RKO (cell line): ENCODE data around the gene CADM1.

Experiments
- DNase-seq: peaks from one replicate; pipeline ENCODE4 v3.0.0-alpha.2; 2016; ENCODE audit warnings: low spot score

CADM1 gene

DNA sequence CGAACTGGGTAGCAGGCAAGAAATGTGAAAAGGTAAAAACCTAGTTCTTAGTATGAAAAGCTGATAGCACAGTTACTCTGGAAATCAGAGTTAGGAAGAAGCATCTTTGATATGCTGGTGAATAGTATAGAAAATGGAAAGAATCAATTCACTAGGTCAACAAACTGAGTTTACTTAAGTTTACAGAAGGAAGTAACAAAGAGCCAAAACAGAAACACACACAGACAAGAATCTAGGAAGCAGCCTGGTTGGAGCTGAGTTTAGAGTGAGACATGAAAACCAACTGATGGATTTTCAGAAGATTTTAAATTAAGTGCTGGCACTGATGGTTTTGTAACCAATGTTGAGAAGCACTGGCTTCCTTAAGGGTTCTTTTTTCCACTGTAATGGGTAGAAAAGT is 296.3 kb downstream of the CADM1 start:
- no peak for DNase-seq

DNA sequence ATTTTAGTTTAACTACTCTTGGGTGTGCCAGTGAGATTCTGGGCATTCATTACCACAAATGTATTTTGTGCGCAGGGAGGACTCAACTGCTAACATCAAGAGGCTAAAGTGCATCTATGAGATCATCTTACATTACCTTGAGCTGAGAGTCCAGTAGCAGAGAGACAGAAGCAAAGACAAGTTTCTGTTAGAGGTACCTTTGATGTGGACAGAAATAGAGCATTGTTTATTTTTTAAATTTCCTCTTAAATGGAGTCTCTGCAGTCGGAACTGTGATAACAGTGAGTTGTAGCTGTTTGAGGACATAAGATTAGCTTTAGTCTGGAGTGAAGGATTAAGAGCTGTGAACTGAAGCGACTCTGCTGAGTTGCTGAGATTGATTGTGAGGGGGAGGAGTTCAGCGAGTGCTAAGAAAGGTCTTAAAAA is 297.0 kb downstream of the CADM1 start:
- DNase-seq, result no peak

DNA sequence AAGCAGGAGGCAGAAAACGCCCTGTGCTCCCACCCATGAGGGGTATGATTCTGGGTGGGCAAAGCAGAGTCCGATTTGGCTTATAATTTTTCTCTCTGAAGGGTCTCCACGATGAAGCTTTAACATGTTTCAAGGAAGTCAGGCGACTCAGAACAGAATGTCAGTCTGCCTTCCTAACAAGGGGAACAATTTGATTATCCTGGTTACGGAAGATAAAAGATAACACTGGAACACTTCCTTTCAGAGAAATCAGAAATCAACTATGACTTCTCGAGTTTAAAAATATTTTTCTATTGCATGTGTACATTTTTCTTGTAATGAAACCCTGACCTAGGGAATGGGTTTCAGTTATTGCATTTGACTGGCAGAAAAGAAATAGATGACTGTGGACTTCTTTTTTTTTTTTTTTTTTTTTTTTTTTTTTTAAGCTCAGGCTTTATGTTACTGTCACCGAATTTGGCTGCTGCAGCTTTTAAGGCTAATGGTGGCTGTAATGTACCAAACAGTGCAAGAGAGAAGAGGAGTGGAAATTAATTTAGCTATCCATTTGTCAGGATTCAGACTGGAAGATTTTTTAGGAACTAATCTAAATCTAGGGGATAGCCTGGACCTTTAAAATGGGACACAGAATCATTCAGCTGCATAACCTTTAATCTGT is 297.7 kb downstream of the CADM1 start:
- DNase-seq, result no peak

DNA sequence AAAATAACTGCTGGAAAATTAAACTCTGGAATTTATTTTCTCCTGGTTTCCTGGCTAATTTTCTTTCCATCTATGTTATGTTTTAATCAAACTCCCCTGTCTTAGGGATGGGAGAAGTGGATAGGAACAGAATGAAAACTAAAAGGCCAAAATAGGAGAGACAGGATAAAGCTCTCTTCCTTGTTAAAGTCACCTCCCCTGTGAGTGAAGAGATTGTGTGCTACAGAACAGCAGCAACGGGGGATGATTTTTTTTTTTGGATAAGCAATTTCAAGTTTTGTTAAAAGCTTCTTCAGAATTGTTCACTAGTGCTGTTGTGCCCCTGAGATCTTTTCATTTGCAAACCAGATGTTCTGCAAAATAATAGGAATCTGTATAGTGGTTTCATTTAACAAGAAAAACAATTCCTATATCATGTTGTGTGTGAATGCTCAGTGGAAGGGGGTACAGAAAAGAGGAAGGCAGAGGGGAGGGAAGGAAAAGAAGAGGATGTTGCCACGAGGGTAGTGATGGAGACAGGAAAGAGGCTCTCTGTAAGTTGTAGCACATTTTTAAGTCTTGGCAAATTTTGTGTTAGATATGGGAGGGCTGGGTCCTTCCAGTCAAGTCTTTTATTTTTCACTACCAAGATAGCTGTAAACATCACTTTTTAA is 301.2 kb downstream of the CADM1 start:
- no peak for DNase-seq

DNA sequence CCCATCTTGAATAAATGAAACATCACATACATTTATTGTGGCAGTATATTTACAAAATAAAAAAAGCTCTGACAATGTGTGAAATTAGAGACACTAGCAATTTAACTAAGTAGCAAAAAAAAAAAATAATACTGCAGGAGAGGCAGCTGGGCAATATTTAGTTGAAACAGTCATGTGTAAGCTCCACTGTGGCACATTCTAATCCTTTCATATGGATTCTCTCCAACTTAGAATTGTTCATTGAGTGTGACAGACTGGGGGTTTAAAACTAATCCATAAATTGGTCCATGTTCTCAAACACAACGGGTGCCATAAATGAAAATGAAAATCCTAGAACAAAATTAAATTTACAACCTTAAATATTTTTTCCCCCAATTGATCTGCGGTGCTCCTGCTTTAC is 302.1 kb downstream of the CADM1 start:
- DNase-seq, result no peak

DNA sequence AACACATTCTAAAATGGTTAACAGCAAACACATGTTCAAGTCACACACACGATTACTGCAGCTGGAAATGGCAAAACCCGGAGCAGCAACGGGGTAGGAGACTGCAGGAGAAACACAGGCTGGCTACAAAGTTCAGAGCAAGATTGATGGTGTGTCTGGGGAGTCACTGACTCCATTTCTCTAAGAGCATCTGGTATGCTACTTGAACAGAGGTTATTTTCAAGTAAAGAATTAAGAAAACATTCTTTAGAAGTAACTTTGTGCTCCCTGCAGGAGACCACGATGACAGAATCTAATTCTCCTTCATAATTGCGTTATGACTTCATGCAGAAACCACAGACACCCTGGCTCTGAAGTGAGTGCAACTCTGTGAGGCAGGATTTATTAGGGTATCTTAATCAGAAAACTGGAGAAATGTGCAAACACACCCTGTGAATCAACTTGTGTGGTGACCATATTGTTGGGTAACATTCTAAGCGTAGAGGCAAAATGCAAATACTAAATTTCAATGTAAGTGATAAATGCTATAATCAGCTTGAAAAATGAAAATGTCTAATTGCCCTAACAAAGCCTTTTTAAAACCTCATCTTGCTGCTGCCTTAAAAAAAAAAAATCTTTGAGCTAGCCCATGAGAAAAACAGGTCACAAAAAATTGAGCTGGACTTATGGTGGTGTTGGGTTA is 303.0 kb downstream of the CADM1 start:
- DNase-seq, result no peak

DNA sequence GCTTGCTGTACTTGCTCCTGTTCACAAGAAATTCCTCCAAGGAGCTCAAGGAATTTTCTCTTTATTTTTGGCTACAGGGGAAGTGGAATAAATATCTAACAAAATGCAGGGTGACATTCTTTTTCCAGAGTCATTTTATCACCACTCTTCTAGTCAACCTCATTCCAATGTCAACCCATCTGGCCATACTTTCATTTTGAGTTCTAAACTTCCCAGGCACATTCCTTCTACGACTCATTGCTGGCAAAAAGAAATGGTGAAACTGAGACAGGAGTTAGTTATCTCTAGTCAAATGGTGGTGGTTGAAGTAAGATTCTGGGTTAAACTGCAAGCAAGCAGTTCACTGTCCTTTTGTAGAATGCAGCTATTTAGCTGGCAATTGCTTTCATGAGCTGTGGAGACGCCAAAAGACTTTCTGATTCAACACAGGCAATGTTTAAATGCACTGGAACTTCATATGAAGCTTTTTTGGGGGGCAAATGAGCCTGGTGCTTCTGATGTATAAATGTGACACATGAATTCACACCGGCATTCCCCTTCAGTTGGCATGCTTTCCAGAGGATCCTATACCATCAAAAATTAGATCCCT is 304.6 kb downstream of the CADM1 start:
- DNase-seq, result no peak

DNA sequence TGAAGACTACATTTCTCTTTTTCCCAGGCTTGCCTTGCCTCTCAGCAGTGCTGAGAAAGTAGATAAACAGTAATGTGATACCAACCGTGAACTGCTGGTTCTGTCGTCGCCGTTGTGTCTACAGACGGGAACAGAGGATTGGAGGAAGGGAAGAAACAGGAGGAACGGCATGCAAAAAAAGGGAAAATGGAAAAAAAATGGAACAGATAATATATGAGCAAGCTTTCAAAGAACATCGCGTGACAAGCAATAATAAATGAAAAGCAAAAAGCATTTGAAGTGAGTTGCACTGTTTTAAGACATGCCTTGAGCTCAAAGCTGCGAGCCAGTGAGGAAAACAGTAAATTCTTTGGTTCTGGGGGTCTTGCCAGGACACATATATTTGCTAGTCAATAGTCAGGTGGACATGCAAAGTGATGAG is 305.9 kb downstream of the CADM1 start:
- no peak for DNase-seq

DNA sequence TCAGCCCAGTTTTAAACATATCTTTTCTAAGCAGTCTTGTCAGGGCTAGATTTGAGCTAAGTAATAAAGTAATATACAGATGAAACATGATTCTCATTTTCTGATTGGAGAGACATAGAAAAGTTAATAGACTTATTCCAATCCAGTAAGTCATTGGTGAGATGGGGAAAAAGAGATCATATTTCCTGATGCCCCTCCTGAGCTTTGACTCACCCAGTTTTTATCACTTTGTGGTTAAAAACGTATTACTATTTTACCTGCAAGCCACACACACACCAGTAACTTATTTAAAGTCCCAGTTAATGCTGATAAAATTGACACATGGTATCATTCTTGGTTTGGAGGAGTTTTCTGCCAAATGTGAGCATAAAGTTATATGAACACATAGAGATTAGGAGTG is 306.8 kb downstream of the CADM1 start:
- no peak for DNase-seq

DNA sequence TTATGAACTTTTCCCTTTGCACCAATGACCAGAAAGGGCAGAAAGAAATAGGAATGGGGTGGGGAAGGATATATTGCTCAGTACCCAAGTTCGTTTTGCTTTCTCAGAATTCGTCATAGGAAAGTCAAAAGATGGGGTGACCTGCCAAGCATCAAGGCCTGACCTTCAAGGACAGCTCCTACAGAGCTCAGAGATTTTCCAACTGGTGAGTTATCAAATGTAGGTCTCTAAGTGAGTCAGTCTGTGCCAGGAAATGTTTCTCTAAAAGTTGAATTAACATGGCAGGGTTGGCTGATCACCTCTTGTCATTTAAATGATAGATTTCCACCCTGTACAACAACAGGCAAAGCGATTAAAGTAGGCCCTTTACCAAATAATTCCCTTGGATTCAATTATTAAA is 307.2 kb downstream of the CADM1 start:
- no peak for DNase-seq

DNA sequence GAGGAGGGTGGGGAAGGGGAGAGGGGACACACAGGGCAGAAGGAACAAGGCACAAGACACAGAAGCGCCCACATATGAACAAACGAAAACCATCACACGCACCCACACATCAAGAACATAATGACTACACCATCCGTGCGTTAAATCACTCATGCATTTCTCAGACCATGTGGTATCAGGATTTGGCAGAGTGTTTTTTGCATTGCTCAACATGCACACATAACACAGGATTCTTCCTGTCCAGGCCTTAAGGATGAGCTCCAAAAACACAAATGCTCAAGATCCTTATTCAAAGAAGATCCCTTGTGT is 309.5 kb downstream of the CADM1 start:
- DNase-seq, result no peak

DNA sequence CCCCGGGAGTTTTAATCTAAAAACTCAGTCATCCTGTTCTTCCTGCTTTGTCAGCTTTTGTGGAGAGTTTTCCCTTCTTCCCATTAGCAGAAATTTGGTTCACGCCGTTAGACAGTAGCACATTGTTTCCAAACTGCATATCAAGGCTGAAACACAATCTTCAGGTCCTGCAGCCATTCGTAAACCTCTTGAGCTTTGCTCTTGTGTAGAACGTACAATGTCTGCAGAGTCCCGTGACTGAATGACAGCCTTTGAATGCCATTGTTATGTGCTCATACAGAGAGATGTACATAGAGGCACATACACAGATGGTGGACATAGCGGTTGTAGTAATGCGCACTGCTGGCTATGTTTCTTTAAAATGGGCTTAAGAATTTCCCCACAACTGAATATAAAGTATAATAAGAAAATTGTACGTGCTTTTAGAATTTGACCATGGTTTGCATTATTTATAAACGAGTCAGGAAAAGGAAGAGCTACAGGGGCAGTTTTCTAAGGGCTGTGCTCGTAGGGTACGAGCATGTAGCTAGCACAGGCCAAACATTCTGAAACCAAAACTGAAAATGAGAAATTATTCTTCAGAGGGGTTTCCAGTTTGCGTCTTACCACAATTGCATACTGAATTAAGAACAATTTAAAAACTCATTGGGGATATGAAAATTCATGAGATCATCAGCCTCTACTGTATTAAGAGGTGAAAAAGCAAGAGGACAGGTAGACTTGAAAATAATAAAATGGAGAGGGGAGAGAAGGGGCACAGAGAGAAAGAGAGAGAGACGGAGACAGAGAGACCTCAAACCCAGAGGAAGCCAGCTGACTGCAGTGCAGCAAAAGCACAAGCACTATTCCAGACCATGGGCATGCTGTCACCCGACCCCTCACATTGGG is 310.1 kb downstream of the CADM1 start:
- no peak for DNase-seq

DNA sequence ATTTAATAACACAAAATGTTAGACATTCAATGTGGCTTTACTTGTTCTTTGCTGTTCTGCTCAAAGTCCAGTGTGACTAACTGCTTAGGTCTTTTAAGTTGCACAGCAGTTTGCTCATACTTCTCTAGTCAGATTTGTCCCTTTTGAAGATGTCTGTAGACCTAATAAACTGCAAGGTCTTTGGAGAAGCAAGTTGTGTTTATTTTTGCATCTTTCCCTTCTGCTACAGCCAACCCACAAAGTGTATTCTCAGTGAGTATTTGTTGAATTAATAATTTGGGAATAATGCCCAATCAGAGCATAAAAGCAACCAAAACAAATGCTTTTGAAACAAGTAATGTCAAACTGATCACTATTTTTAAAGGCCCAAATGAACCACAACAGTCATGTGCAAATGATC is 312.5 kb downstream of the CADM1 start:
- no peak for DNase-seq

DNA sequence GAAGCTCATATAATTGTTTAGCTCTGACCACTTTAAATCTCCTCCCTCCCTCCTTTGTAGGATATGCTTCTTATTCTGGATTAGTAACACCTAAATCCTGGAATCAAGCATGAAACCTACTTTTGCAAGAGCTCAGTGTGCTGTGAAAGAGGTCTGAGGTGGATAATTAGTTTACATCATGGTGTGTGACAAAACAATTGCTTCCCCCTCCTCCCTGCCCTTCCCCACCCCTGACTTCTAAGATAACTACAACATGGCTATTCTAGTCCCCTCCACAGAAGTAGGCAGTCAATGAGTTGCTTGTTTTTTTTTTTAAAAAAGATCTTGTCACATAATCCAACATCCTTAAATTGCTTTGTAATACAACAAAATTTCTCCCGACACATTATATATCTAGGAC is 314.0 kb downstream of the CADM1 start:
- DNase-seq, result no peak

DNA sequence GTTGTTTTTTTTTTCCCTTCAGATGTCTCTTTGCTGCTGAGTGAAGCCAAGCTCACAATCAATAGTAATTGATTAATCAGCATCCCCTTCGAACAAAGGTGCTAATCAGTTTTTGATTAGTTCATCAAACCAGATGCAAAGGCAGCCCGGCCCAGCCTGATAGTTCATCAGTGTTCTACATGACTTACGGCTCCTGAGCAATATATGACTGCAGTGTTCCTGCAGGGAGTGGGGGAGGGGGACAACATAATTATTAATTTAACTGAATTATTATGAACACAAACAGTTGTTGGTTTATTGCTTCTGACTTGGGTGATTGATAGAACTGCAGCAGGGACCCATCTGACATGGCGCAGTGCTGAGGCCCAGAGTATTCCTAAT is 315.3 kb downstream of the CADM1 start:
- no peak for DNase-seq

DNA sequence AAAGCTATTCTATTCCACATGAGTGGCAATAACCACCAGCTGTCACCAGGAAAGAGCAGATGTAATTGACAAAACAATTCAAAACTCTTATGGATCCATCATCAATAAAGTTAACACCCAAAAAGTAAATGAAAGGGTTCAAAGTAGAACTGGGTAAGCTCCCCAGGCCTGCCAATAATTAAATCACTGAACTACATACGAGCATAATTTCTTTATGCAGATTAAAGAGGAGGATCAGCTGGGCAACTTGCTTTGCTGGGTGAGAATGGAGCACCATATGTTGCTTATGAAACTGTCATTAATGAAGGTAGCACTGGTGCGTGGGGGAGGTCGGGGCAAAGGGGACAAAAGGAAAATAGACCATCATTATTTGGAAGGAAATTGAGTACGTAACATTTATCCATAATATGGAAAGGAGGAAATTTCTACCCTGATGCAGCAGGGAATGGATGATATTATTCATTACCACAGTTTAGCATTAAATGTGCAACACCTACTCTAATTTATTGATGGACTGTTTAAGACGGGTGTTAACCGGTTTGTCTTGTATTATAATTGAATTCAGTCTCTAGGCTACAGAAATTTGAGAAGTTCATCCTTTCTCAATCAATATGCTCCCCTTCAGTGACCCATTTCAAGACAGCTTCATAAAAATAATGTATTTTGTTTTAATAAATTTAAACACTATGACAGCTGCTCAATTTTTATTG is 315.9 kb downstream of the CADM1 start:
- DNase-seq, result no peak

DNA sequence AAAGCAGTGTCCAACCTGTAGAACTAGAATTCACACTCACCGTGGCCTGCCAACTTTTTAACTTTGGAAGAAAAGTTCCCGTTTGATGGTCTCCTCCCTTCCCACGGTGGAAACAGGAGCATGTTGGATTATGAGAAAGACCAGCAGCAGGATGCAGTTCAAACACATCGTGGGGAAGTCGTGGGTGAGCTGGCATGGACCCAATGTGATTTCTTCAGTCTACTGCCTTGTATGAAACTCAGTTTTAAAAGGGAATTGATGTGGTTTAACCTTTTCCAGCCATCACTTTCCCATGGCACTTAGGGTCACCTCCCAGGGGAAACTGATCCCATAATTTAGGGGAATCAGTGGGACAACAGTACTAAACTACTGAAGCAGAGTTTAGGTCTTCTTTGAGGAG is 318.3 kb downstream of the CADM1 start:
- no peak for DNase-seq

DNA sequence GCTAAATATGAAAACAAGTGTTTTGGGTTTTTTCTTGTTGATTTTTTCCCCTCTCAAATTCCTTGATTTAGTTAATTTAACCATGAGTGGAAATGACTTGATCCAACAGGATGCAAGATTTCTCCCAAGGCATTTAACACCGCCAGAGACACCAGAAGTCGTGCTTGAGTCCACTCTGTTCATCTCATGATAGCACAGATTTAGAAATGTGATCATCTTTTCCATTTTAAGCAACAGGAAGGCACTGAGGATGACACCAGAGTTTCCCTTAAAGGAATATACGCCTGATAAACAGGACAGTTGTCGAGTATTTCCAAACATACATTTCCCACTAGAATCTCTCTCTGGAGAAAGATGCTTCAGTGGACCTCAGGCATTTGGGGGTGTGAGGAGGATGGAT is 318.7 kb downstream of the CADM1 start:
- DNase-seq, result no peak

DNA sequence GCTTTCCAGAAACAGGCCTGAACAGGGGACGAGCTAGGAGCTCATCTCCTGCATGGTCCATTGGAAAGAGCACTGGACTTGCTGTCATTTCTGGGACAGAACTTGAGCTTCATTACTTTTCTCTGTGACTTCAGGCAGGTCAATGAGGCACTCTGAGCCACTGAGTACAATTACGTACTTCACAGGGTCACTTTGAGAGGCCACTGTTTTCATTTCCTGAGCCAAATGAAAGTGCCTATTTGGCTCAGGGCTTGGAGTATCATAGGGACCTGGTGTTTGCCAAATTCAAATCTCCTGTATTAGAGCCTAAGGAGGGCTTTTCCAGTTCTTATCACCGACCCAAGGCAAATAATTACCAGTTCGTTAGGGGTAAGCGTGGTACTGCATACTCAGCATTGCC is 319.3 kb downstream of the CADM1 start:
- DNase-seq, result no peak

DNA sequence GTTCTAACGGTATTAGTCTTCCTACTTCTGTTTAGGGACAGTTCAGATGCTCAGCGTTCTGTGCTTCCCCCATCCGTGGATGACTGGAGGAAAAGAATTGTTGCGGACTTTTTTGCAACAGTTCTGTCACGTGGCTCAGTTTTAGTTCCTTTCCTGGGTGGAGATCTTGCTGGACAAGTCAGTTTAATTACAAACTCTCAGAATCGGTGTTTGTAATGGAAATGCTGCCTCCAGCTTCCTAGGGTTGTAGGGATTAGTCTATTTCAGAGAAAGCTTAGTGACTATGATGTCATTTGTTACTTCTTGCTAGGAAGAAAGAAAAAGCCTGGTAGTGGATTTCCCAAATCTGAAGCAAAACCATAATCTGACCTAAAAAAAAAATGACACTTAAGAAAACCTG is 320.4 kb downstream of the CADM1 start:
- DNase-seq, result no peak

DNA sequence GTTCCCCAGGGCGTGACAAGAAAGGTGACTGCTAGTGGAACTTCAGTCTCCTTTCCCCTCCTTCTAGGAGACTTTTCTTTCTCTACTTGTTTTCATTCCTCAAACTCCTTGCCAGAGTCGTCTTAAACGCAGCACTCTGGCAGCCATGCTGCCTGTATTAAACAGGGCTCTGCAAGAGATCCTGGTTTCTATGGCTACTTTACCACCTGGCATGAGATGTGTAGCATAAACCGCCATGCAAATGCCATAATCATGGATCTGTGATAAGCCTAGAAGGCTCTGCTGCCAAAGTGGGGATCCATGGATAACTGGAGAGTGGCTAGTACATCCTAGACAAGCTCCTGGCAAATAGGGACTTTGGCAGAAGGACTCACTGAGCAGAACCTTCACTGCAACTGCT is 321.1 kb downstream of the CADM1 start:
- DNase-seq, result no peak
